COLO668 (cell line): ENCODE measurements around the gene SYN1.
"Not testable (repeated sequence)": the region's sequence is repeated elsewhere in the genome, so short reads cannot be mapped to it uniquely, and the experiment has no call there.

Experiments
- DNase-seq: peaks from one replicate; lab custom pipeline; 2025; ENCODE audit not compliant: unreplicated experiment; lab: John Stamatoyannopoulos, UW

Gene SYN1

DNA sequence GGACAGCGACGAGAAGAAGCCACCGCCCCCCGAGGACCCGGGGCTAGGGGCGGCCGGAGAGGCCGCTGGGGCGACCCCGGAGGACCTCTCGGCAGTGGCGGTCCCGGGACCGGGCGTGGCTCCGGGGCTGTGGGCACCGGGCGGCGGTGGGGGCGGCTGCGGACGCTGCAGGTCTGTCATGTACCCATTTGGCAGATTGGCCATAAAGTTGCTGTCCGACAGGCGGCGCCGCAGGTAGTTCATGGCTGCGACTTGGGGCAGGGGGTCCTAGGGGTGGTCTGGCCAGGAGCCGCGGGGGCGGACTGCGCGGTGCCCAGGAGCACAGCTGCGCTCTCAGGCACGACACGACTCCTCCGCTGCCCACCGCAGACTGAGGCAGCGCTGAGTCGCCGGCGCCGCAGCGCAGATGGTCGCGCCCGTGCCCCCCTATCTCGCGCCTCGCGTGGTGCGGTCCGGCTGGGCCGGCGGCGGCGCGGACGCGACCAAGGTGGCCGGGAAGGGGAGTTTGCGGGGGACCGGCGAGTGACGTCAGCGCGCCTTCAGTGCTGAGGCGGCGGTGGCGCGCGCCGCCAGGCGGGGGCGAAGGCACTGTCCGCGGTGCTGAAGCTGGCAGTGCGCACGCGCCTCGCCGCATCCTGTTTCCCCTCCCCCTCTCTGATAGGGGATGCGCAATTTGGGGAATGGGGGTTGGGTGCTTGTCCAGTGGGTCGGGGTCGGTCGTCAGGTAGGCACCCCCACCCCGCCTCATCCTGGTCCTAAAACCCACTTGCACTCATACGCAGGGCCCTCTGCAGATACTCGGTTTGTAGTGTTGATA lies at the start of gene SYN1:
TSS of gene SYN1 (minus strand) at position 372 of the 817 bp plus-strand sequence. CDS start at position 243, 129 bp downstream.
- peak; percentile 92 for DNase-seq

DNA sequence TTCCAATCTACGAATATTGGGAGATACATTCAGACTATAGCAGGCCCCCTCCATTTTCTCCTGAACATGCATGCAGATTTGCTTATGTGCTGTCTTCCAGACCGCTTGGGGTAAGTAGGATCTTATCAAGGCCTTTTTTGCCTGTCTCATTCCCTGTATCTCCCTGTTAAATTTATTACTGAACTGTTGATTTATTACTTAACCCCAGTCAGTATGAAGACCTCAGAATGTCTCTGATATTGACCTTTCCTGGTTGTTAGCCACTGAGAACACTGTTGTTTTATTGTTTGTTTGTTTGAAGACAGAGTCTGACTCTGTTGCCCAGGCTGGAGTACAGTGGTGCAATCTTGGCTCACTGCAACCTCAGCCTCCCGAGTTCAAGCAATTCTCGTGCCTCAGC lies 46.1 kb upstream of the SYN1 start:
- not testable (repeated sequence) for DNase-seq

DNA sequence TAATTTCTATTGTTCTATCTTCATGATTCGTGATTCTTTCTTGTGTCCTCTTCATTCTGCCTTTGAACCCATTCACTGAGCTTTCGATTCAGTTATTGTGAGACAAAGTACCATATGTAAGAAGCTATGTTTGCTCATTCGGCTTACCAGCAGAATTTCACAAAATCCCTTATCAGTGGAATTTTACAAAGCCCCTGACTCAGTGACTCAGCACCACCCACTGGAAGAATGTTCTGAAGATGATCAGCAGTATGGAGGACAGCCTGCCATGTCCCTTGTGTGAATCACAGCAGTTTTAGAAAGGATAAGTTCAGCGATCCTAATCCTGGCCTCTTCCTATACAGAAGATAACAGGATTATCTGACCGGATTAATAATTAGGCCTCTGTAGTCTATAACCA lies 45.1 kb upstream of the SYN1 start:
- no peak for DNase-seq

DNA sequence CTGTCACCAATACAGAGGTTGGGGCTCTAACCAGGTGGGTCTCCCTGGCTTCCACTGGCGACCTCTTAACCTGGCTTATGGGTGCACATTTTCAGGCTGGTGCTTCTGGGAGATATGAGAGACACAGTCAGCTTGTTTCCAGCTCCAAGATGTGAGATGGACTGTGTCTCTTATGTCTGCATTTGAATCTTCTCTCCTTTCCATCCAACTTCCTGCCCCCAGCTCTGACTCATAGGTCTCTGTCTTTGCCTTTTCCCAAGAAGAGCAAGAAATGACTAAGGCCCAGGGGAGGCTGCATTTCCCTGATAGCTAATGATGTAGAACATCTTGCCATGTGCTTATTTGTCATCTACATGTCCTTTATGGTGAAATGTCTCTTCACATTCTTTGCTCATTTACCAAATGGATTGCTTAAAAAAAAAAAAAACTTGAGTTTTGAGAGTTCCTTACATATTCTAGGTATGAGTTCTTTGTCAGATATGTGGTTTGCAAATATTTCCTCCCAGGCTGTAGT lies 42.5 kb upstream of the SYN1 start:
- DNase-seq: no peak

DNA sequence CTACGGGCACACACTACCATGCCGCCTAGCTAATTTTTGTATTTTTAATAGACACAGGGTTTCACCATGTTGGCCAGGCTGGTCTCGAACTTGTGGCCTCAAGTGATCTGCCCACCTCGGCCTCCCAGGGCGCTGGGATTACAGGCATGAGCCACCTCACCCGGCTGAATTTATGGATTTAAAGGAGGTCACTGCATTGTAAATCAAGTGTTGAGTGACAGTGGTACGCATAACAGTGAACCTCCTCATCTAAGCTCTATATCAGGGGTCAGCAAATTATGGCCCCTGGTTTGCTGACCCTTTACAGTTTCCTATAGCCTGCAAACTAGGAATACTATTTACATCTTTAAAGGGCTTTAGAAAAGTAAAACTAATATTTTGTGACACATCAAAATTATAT lies 41.9 kb upstream of the SYN1 start:
- DNase-seq: no peak

DNA sequence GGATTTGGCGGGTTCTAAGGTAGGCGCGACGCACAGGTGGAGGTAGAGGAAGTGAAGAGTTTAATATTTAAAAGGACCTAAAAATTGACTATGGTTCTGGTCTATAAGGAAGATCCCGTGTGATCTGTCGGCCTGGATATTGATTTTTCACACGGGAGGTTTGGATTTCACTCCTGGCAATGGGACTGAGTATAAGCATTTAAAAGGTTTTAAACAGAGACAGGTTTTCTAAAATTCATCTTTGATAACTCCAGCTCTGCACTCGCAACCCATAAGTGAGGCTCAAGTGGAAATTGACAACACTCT lies 39.7 kb upstream of the SYN1 start:
- no peak for DNase-seq

DNA sequence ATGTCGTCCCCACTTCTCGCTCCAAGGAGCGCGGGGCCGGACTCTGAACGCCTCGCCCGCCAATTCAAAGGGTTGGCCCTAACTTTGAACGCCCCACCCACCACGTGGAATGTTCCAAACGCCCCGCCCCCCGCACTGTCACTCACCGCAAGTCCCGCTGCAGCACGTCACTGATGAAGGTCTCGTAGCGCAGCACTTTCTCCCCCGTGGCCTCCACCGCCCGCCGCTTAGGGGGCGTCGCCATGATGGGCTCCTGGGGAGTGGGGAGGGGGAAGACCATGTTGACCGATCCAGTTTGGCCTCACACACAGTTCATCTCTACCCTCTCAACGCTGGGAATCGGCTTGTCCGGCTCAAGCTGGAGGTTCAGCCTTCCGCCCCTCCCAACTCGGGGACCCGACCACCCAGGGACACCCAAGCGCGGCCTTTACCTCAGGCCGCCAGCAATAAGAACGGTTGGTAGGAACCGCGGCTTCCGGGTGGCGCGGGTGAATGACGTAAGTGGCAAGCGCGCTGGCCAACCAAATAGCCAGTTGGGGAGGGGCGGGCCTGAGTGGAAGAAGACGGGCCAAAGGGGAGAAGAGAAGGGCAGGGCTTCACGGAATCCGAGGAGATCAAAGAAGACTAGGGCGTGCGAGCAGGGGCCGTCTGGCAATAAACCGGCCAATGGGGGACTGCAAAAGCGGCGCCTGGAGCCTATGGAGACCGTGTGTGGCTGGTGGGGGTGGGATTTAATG lies 39.2 kb upstream of the SYN1 start, which contains the start of gene UXT:
TSS of gene UXT (minus strand) at position 497 of the 737 bp plus-strand sequence. CDS start at position 244, 253 bp downstream.
- peak; percentile 96 for DNase-seq

DNA sequence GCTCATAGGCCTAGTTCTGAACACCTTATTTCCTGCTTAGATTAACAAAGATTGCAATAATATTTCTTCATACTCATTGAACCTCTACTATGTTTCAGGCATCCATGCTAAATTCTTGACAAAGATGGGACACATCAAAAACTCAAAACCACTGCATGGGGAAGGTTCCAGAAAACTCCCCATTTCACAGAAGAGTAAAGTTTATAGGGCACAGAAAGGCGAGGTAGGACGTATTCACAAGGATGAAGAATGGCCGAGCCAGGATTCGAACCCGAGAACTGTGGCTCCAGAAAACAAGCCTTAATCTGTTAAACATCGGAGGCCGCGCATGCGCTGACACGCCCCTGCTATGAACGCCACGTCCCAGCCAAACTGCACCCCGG lies 38.6 kb upstream of the SYN1 start:
- DNase-seq: no peak

DNA sequence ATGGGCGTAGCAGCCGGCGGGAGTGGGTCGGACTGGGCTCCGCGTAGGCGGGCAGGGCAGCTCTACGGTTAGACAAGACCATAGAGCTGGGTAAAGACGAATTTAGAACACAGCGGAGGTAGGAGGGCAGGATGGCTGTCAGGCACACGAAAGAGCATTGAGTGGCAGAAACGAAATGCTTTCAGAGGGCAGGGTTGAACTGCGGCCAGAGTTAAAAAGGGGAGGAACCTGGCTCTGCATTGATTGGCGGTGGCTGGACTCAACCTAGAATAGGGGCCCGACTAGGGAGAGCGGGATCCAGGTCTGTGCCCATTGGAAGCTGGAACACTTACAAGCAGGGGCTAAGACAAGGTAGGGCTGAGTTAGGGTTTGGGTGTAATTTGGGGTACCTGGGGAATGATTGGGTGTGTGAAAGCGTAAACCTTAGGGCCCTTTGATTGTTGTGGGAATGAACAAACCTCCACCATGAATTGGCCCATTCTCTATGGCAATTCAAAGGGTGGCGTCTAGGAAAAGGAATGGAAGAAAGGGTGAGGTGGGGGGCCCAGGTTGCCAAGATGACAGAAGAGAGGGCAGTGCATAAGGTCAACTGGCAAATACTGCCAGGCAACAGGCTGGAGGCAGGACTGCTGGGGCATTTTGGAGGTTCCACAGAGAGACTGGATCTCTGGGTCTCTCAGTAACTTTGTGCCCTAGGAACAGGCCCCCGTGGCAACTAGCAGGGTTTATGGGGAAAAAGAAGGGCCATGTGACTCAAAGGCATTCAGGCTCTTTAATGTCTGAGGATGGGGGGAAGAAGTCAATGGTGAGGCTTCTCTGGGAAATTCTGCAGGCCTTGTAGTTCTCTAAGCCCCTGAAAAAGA lies 31.6 kb upstream of the SYN1 start:
- DNase-seq: no peak

DNA sequence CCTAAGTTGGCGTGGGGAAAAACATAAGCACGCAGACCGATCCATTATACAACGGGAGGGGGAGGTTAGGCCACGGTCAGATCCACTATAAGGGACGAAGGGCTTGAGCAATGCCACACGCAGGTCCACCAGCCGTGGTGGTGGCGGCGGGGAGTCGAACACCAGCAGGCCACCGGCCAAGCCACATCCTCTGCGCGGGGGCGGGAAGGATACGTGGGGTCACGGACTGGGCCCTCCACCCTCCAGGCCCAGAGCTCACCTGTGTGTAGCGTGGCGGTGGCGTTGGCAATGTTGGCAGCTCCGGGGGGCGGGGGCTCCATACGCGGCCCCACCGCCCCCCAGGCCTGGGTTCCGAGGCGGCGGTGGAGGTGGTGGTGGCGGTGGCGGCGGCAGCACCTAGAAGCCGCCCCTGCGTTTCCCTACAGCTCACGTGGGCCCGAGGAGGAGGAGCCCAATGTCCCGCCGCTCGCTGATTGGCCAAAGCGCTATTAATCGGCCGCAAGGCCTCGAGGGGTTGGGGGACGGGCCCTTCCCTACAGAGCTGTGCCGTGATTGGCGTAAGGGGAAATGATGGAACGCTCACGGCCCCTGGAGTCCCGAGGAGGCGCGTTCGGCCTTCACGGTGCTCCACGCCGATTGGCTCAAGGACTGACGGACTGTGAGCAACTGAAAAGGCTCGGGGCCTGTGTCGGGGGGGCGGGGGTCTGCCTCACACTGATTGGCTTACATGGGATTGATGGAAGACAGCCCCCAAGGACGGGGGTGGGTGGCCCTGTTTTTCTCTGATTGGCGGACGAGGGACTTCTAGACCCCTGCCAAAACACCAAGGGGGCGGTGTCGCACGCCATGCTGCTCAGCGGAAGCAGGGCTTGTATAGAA lies 30.7 kb upstream of the SYN1 start, which contains the start of gene ELK1:
TSS of gene ELK1 (minus strand) at position 400 of the 879 bp plus-strand sequence. CDS start 9,122 bp downstream, outside the sequence.
- DNase-seq: peak; percentile 94

DNA sequence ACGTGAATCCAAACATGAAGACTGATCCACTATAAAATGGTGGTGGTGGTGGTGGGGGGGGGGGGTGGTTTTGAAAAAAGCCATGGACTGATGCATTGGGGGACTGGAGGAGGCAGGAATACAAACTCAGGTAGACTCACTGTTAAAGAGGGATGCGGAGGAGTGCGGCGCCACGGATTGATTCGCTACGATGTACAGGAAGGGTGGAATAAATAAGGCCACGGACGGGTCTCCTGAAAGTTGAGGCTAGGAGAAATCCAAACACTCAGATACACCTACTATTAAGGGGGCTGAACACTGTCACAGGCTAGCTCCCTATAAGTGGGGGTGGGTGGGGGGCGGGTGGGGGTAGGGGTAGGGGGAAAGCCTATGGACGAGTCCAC lies 30.1 kb upstream of the SYN1 start:
- peak; percentile 12 for DNase-seq

DNA sequence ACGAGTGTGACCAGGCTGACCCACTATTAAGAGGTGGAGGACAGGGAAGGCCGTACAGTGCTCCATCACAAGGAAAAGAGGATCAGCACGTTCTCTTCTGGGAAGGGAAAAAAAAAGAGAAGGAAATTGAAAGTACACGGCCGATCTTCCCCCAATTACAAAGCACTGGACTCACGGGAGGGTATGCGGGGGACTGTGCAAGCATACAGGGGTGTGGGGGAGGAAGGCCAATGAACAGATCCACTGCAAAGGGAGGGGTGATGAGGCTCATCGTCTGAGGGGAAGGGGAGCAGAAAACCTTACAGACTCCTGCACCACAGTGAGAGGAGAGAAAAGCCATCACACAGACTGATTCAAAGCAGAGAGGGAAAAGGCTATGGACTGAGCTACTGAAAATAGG lies 29.6 kb upstream of the SYN1 start:
- DNase-seq: no peak

DNA sequence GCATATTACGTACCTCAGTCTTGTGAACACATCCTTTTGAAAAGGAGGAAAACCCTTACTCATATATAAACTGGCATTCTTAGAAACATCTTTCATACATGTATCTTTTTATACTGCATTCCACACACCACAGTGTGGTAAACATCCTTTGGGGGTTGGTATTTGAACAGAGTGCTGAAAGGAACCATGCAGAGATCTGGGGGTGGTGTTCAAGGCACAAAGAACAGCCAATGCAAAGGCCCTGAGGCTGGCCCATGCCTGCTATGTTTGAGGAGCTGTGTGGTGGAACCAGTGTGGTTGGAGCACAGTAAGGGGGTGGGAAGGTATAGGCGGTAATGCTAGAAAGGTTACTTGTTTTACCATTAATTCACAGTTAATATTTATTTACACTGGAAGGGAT lies 28.7 kb upstream of the SYN1 start:
- no peak for DNase-seq

DNA sequence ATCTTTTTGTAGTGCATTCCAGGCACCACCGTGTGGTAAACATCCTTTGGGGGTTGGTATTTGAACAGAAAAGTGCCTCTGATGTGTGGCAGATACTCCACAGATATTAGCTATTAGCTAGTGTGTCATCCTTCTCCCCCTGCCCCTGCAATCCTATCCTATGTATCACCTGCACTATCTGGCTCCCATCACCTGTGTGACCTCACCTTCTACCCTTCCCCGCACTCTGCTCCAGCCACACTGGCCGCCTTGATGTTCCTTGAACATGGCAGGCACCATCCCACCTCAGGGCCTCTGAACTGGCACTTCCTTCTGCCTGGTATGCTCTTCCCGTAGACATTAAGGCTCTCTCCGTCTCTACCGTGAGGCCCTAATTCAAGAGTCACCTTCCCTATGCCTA lies 27.0 kb upstream of the SYN1 start:
- DNase-seq: no peak

DNA sequence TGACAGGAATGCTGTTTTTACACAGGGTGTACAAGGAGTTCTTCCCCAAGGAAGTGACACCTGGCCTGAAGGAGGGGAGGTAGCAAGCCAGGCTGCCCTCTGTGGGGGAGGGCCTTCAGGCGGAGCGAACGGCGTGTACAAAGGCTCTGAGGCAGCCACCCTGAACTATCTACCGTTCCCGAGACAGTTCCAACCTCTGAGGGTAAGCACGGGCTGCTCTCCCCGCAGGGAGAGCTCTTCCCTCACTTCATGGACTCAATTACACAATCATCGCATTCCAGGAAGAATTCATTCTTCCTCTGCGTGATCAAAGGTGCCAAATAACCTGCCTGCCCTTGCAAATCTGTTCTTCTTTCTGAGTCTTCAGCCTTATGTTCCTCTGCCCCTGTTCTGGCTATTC lies 25.9 kb upstream of the SYN1 start:
- DNase-seq: no peak

DNA sequence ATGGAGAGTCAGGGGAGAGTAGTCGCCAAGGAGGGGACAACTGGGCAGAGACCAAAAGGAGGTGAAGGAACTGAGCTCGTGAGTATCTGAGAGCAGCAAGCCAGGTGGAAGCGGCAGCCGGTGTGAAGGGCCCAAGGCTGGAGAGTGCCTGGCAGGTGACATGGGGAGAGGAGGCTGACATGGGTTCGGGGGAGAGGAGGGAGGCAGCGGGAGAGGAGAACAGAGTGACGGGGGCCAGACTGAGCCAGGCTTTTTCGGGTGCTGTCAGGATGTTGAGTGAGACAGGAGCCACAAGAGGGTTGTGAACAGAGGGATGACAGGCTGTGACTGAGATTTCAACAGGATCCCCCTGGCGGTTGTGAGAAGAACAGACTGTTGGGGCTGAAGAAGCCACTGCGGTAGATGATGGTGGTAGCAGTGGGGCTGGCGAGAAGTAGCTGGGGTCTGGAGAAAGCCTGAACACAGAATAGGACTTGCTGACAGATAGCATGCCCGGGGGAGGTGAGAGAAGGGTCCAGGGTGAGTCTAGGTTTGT lies 25.0 kb upstream of the SYN1 start:
- no peak for DNase-seq

DNA sequence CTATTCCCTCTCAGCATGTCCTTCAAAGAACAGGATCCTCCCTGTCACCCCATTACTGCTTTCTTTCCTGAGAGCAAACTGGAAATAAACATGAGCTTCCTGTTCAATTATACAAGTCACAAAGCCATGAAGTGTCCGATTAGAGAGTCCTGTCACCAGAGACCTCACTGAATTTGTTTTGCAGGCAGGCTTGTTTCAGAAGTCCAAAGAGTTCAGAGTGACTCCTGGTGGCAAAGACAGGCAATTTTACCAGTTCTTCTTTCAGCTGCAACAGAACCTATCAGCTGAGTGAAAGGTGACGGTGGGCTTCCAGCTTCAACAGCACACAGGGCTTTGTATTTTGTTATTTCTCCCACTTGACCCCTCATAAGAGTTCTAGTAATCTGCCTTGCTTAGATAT lies 24.3 kb upstream of the SYN1 start:
- no peak for DNase-seq

DNA sequence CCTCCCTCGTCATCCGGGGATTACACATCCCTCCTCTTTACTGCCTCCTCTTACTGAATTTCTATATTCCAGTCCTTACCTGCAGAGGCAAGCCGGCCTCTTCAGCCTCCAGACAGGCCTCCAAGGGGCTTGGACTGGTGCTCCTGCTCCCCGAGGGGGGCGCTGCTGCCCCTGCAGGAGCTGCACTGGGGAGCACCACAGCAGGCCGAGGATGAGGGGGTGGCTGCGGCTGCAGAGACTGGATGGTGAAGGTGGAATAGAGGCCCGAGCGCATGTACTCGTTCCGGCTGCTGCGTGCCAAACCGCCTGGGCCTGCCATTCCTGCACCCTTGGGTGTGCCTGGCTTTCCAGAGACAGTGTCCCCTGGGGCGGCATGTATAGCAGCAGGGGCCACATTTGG lies 19.2 kb upstream of the SYN1 start:
- no peak for DNase-seq

DNA sequence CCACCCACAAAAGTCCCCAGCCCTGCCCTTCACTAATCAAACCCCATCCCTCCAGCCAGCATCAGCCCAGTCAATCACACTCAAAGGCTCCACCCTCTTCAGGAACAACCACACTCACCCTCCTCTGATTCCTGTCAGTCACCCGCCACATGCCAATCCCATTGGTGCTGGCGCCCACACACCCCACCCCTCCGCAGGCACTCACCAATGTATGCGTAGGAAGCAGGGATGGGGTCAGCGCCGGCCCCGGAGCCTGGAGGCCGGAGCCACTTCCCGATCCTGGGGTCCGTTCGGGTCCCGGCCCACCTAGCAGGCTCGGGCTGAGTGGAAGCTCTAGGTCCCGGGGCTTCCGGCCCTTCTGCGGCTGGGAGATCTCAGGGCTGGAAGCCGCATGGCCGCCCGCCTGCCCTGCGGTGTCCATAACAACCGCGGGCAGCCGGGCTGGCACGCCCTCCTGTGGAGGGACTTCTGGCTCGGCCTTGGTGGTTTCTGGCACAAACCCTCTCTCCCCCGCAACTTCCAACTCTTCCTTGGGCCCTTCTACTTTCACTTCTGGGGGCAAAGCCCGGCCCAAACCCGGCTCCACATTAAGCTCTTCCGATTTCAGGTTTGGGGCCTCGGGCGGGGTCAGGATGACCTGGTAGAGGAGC lies 18.0 kb upstream of the SYN1 start:
- no peak for DNase-seq
